Measurements from ENCODE around the gene PCNX2. TPM values are rescaled to one million over a fixed set of nuclear protein-coding genes. Genes with fewer than 3 reads are reported as not detected.

Gene PCNX2
- total RNA-seq, 4 donors from 2014 or later = 4.3 to 19.5 (median 9.0) TPM

- intact Hi-C loops (cut with DNase I) = no loop called here
- Histone ChIP-seq H3K27me3 (peaks cover 0 to 13% (median 0%) of the 10 kb centered on the region in 4 donors), H3K9me3 (no peaks in the 10 kb centered on the region), H3K4me1 (no peaks in the 10 kb centered on the region), H3K4me3 (no peak overlapping the region), H3K36me3 (no peaks in the 10 kb centered on the region), H3K27ac (no peak overlapping the region)
- TF ChIP-seq POLR2A (IDR thresholded peaks at IDR 0.05) = no peak
- TF ChIP-seq CTCF (IDR thresholded peaks at IDR 0.05) = no peak
- WGBS, 2 donors = 79 to 97% methylated on average over 2 of the region's 2 CpGs
- no peak for DNase-seq
Observed at GRCh38 chr1:233338102-233338501, 42.6 kb upstream of the PCNX2 start.

- Histone ChIP-seq H3K4me3 (no peak overlapping the region), H3K27ac (no peak overlapping the region), H3K27me3 (peaks cover 0 to 13% (median 0%) of the 10 kb centered on the region in 4 donors), H3K4me1 (no peaks in the 10 kb centered on the region), H3K36me3 (no peaks in the 10 kb centered on the region), H3K9me3 (no peaks in the 10 kb centered on the region)
- intact Hi-C loops (cut with DNase I) = no loop called here
- no peak for DNase-seq
- 76 to 77% methylated on average over 3 of the region's 3 CpGs for WGBS, 2 donors
- TF ChIP-seq CTCF (IDR thresholded peaks at IDR 0.05) (no peak), POLR2A (IDR thresholded peaks at IDR 0.05) (no peak)
Observed at GRCh38 chr1:233337505-233337904, 42.0 kb upstream of the PCNX2 start.

- no peak for TF ChIP-seq POLR2A (IDR thresholded peaks at IDR 0.05)
- no peak for TF ChIP-seq CTCF (IDR thresholded peaks at IDR 0.05)
- Histone ChIP-seq H3K9me3 (no peaks in the 10 kb centered on the region), H3K4me1 (no peaks in the 10 kb centered on the region), H3K27ac (no peak overlapping the region), H3K27me3 (peaks cover 0 to 13% (median 0%) of the 10 kb centered on the region in 4 donors), H3K4me3 (no peak overlapping the region), H3K36me3 (no peaks in the 10 kb centered on the region)
- 85% methylated on average over 5 of the region's 5 CpGs for WGBS, 2 donors
- intact Hi-C loops (cut with DNase I) = no loop called here
- no peak for DNase-seq
Observed at GRCh38 chr1:233336554-233337456, 41.3 kb upstream of the PCNX2 start.

GRCh38 chr1:233334092-233334491 lies 38.6 kb upstream of the PCNX2 start:
- H3K27me3 ChIP-seq = peaks cover 0 to 24% (median 0%) of the 10 kb centered on the region in 4 donors
- H3K36me3 ChIP-seq = no peaks in the 10 kb centered on the region
- no peaks in the 10 kb centered on the region for H3K9me3 ChIP-seq
- H3K4me1 ChIP-seq = peaks cover 0 to 17% (median under 1%) of the 10 kb centered on the region in 3 donors
- TF ChIP-seq POLR2A (IDR thresholded peaks at IDR 0.05) (no peak), CTCF (IDR thresholded peaks at IDR 0.05) (no peak)
- H3K27ac ChIP-seq = no peak overlapping the region
- intact Hi-C loops (cut with DNase I) = no loop called here
- no peak overlapping the region for H3K4me3 ChIP-seq
- 89 to 92% methylated on average over 7 of the region's 7 CpGs for whole genome bisulfite sequencing, 2 donors
- DNase-seq = no peak

GRCh38 chr1:233333086-233333485 lies 37.6 kb upstream of the PCNX2 start:
- Histone ChIP-seq H3K4me1 (peaks cover 6 to 27% (median 9%) of the 10 kb centered on the region in 3 donors), H3K9me3 (no peaks in the 10 kb centered on the region), H3K36me3 (no peaks in the 10 kb centered on the region), H3K27ac (no peak overlapping the region), H3K4me3 (no peak overlapping the region), H3K27me3 (peaks cover 0 to 29% (median 0%) of the 10 kb centered on the region in 4 donors)
- 100% methylated on average over 1 of the region's 1 CpG for WGBS, 2 donors
- DNase-seq = no peak
- TF ChIP-seq CTCF (IDR thresholded peaks at IDR 0.05) (no peak), POLR2A (IDR thresholded peaks at IDR 0.05) (no peak)
- intact Hi-C loops (cut with DNase I) = no loop called here

Data from esophagus squamous epithelium (tissue), 5 donors.